ENCODE measurements around the gene CELA3B.
"Not testable (repeated sequence)": the region's sequence is repeated elsewhere in the genome, so short reads cannot be mapped to it uniquely, and the experiment has no call there.

Gene CELA3B

GRCh38 chr1:21936366-21937031, 40.3 kb upstream of the CELA3B start:
- H3K27me3 ChIP-seq (ENCODE audit: control insufficient read depth in 1 of 2, insufficient read depth in 2 of 2, low read length in 2 of 2): no peaks in the 10 kb centered on the region
- peaks cover 80% of the 10 kb centered on the region for H3K4me1 ChIP-seq (ENCODE audit: control insufficient read depth, insufficient read depth, low read length)
- no peaks in the 10 kb centered on the region for H3K36me3 ChIP-seq (ENCODE audit: control insufficient read depth in 2 of 2, insufficient read depth in 2 of 2, low read length in 2 of 2)
- peak overlapping the region; percentile 83 to 93 for H3K9ac ChIP-seq (ENCODE audit: low read length in 2 of 2)
- H3K27ac ChIP-seq (ENCODE audit: low read length): peak overlapping the region; percentile 95
- no peaks in the 10 kb centered on the region for H3K9me3 ChIP-seq (ENCODE audit: control insufficient read depth in 2 of 2, low read length in 2 of 2)
- H3K4me3 ChIP-seq (ENCODE audit: low read length in 2 of 2): peak overlapping the region; percentile 65 to 96

GRCh38 chr1:21937034-21937371, 39.8 kb upstream of the CELA3B start, which contains the start of gene HSPG2:
HSPG2 (minus strand) TSS chr1:21937310; CDS start chr1:21937217, 93 bp downstream.
- Histone ChIP-seq H3K9ac (ENCODE audit: low read length in 2 of 2) (peak within 1 kb of the TSS; percentile 83 to 93), H3K36me3 (ENCODE audit: control insufficient read depth in 2 of 2, insufficient read depth in 2 of 2, low read length in 2 of 2) (no peaks in the 10 kb centered on the region), H3K27ac (ENCODE audit: low read length) (peak within 1 kb of the TSS; percentile 95), H3K4me1 (ENCODE audit: control insufficient read depth, insufficient read depth, low read length) (peaks cover 80% of the 10 kb centered on the region), H3K4me3 (ENCODE audit: low read length in 2 of 2) (peak within 1 kb of the TSS; percentile 65 to 96), H3K27me3 (ENCODE audit: control insufficient read depth in 1 of 2, insufficient read depth in 2 of 2, low read length in 2 of 2) (no peaks in the 10 kb centered on the region), H3K9me3 (ENCODE audit: control insufficient read depth in 2 of 2, low read length in 2 of 2) (no peaks in the 10 kb centered on the region)

GRCh38 chr1:21937372-21938121, 39.3 kb upstream of the CELA3B start:
- Histone ChIP-seq H3K36me3 (ENCODE audit: control insufficient read depth in 2 of 2, insufficient read depth in 2 of 2, low read length in 2 of 2) (no peaks in the 10 kb centered on the region), H3K9ac (ENCODE audit: low read length in 2 of 2) (peak overlapping the region; percentile 66 to 68), H3K27ac (ENCODE audit: low read length) (peak overlapping the region; percentile 92), H3K9me3 (ENCODE audit: control insufficient read depth in 2 of 2, low read length in 2 of 2) (no peaks in the 10 kb centered on the region), H3K4me3 (ENCODE audit: low read length in 2 of 2) (peak overlapping the region; percentile 58 to 73), H3K4me1 (ENCODE audit: control insufficient read depth, insufficient read depth, low read length) (peaks cover 80% of the 10 kb centered on the region), H3K27me3 (ENCODE audit: control insufficient read depth in 1 of 2, insufficient read depth in 2 of 2, low read length in 2 of 2) (no peaks in the 10 kb centered on the region)

- peak overlapping the region in 1 of 2 donors; percentile 35 for H3K4me3 ChIP-seq (ENCODE audit: low read length in 2 of 2)
- no peaks in the 10 kb centered on the region for H3K9me3 ChIP-seq (ENCODE audit: control insufficient read depth in 2 of 2, low read length in 2 of 2)
- H3K27ac ChIP-seq (ENCODE audit: low read length): peak overlapping the region; percentile 92
- no peaks in the 10 kb centered on the region for H3K36me3 ChIP-seq (ENCODE audit: control insufficient read depth in 2 of 2, insufficient read depth in 2 of 2, low read length in 2 of 2)
- H3K9ac ChIP-seq (ENCODE audit: low read length in 2 of 2): peak overlapping the region; percentile 66 to 75
- no peaks in the 10 kb centered on the region for H3K27me3 ChIP-seq (ENCODE audit: control insufficient read depth in 1 of 2, insufficient read depth in 2 of 2, low read length in 2 of 2)
- peaks cover 72% of the 10 kb centered on the region for H3K4me1 ChIP-seq (ENCODE audit: control insufficient read depth, insufficient read depth, low read length)
Measured at GRCh38 chr1:21938732-21939538, 37.9 kb upstream of the CELA3B start.

GRCh38 chr1:21939650-21940374, 37.0 kb upstream of the CELA3B start:
- peaks cover 74% of the 10 kb centered on the region for H3K4me1 ChIP-seq (ENCODE audit: control insufficient read depth, insufficient read depth, low read length)
- H3K4me3 ChIP-seq (ENCODE audit: low read length in 2 of 2): peak overlapping the region in 1 of 2 donors; percentile 35
- H3K9ac ChIP-seq (ENCODE audit: low read length in 2 of 2): peak overlapping the region; percentile 62 to 66
- H3K36me3 ChIP-seq (ENCODE audit: control insufficient read depth in 2 of 2, insufficient read depth in 2 of 2, low read length in 2 of 2): no peaks in the 10 kb centered on the region
- peak overlapping the region; percentile 92 for H3K27ac ChIP-seq (ENCODE audit: low read length)
- H3K9me3 ChIP-seq (ENCODE audit: control insufficient read depth in 2 of 2, low read length in 2 of 2): no peaks in the 10 kb centered on the region
- H3K27me3 ChIP-seq (ENCODE audit: control insufficient read depth in 1 of 2, insufficient read depth in 2 of 2, low read length in 2 of 2): no peaks in the 10 kb centered on the region

GRCh38 chr1:21940492-21940891, 36.3 kb upstream of the CELA3B start:
- no peak overlapping the region for H3K4me3 ChIP-seq (ENCODE audit: low read length in 2 of 2)
- no peaks in the 10 kb centered on the region for H3K36me3 ChIP-seq (ENCODE audit: control insufficient read depth in 2 of 2, insufficient read depth in 2 of 2, low read length in 2 of 2)
- peaks cover 72% of the 10 kb centered on the region for H3K4me1 ChIP-seq (ENCODE audit: control insufficient read depth, insufficient read depth, low read length)
- H3K9me3 ChIP-seq (ENCODE audit: control insufficient read depth in 2 of 2, low read length in 2 of 2): no peaks in the 10 kb centered on the region
- no peaks in the 10 kb centered on the region for H3K27me3 ChIP-seq (ENCODE audit: control insufficient read depth in 1 of 2, insufficient read depth in 2 of 2, low read length in 2 of 2)
- H3K27ac ChIP-seq (ENCODE audit: low read length): peak overlapping the region; percentile 92
- H3K9ac ChIP-seq (ENCODE audit: low read length in 2 of 2): peak overlapping the region; percentile 62 to 66

GRCh38 chr1:21941370-21941769, 35.5 kb upstream of the CELA3B start:
- Histone ChIP-seq H3K9me3 (ENCODE audit: control insufficient read depth in 2 of 2, low read length in 2 of 2) (no peaks in the 10 kb centered on the region), H3K27ac (ENCODE audit: low read length) (peak overlapping the region; percentile 92), H3K27me3 (ENCODE audit: control insufficient read depth in 1 of 2, insufficient read depth in 2 of 2, low read length in 2 of 2) (no peaks in the 10 kb centered on the region), H3K4me1 (ENCODE audit: control insufficient read depth, insufficient read depth, low read length) (peaks cover 64% of the 10 kb centered on the region), H3K4me3 (ENCODE audit: low read length in 2 of 2) (no peak overlapping the region), H3K36me3 (ENCODE audit: control insufficient read depth in 2 of 2, insufficient read depth in 2 of 2, low read length in 2 of 2) (no peaks in the 10 kb centered on the region), H3K9ac (ENCODE audit: low read length in 2 of 2) (peak overlapping the region in 1 of 2 donors; percentile 32)

- Histone ChIP-seq H3K9ac (ENCODE audit: low read length in 2 of 2) (peak overlapping the region; percentile 32 to 60), H3K9me3 (ENCODE audit: control insufficient read depth in 2 of 2, low read length in 2 of 2) (no peaks in the 10 kb centered on the region), H3K4me3 (ENCODE audit: low read length in 2 of 2) (peak overlapping the region in 1 of 2 donors; percentile 44), H3K27ac (ENCODE audit: low read length) (peak overlapping the region; percentile 92), H3K27me3 (ENCODE audit: control insufficient read depth in 1 of 2, insufficient read depth in 2 of 2, low read length in 2 of 2) (no peaks in the 10 kb centered on the region), H3K4me1 (ENCODE audit: control insufficient read depth, insufficient read depth, low read length) (peaks cover 62% of the 10 kb centered on the region), H3K36me3 (ENCODE audit: control insufficient read depth in 2 of 2, insufficient read depth in 2 of 2, low read length in 2 of 2) (no peaks in the 10 kb centered on the region)
Measured at GRCh38 chr1:21942464-21942863, 34.4 kb upstream of the CELA3B start.

- not testable (repeated sequence) for H3K9me3 ChIP-seq (ENCODE audit: control insufficient read depth in 2 of 2, low read length in 2 of 2); H3K36me3 ChIP-seq (ENCODE audit: control insufficient read depth in 2 of 2, insufficient read depth in 2 of 2, low read length in 2 of 2); H3K4me3 ChIP-seq (ENCODE audit: low read length in 2 of 2); H3K27me3 ChIP-seq (ENCODE audit: control insufficient read depth in 1 of 2, insufficient read depth in 2 of 2, low read length in 2 of 2)
- H3K27ac ChIP-seq (ENCODE audit: low read length): peak overlapping the region; percentile 92
- peak overlapping the region in 1 of 2 donors; percentile 32 for H3K9ac ChIP-seq (ENCODE audit: low read length in 2 of 2)
- H3K4me1 ChIP-seq (ENCODE audit: control insufficient read depth, insufficient read depth, low read length): peaks cover 57% of the 10 kb centered on the region
Measured at GRCh38 chr1:21942959-21943640, 33.7 kb upstream of the CELA3B start.

GRCh38 chr1:21944733-21945073, 32.1 kb upstream of the CELA3B start:
- peaks cover 40% of the 10 kb centered on the region for H3K4me1 ChIP-seq (ENCODE audit: control insufficient read depth, insufficient read depth, low read length)
- no peaks in the 10 kb centered on the region for H3K9me3 ChIP-seq (ENCODE audit: control insufficient read depth in 2 of 2, low read length in 2 of 2)

More at GRCh38 chr1:21944733-21945073, 32.1 kb upstream of the CELA3B start:
- H3K4me3 ChIP-seq (ENCODE audit: low read length in 2 of 2): no peak overlapping the region
- H3K36me3 ChIP-seq (ENCODE audit: control insufficient read depth in 2 of 2, insufficient read depth in 2 of 2, low read length in 2 of 2): no peaks in the 10 kb centered on the region
- peak overlapping the region; percentile 87 for H3K27ac ChIP-seq (ENCODE audit: low read length)
- peak overlapping the region in 1 of 2 donors; percentile 82 for H3K9ac ChIP-seq (ENCODE audit: low read length in 2 of 2)
- H3K27me3 ChIP-seq (ENCODE audit: control insufficient read depth in 1 of 2, insufficient read depth in 2 of 2, low read length in 2 of 2): no peaks in the 10 kb centered on the region

Measured in stomach smooth muscle (tissue), 2 donors.